Endothelial cell of umbilical vein (primary cell): ENCODE results near the gene DVL3.

ENCODE experiments used
- CTCF ChIP-seq, 2 donors: IDR thresholded peaks; 1 replicate in 1 of 2; 2 replicates in 1 of 2; pipeline ENCODE4 v1.5.1; 2011; ENCODE audit warnings: low read length in 2 of 2, mild to moderate bottlenecking in 2 of 2, moderate library complexity in 2 of 2, control low read depth in 1 of 2, inconsistent platforms in 1 of 2, low read depth in 1 of 2; ENCODE audit not compliant: insufficient read depth in 1 of 2; ENCODE audit errors: extremely low read depth in 1 of 2
- POLR2A ChIP-seq: IDR thresholded peaks from 2 replicates; pipeline ENCODE4 v1.6.1; 2012; ENCODE audit warnings: low read depth, mild to moderate bottlenecking, control low read depth, low read length

GRCh38 chr3:184166671-184167070 lies 11.5 kb downstream of the DVL3 start:
- TF ChIP-seq POLR2A (no peak), CTCF (IDR thresholded peaks at IDR 0.05; ENCODE audit: extremely low read depth in 1 of 2, insufficient read depth in 1 of 2, low read depth in 1 of 2, low read length in 2 of 2) (no peak)
